HG02840 (cell line): Measurements from ENCODE around the gene STAT1.

ENCODE experiments used
- ATAC-seq: cut with Tn5 transposase; IDR thresholded peaks from one replicate; pipeline ENCODE4 v1.9.1; 2021; ENCODE audit warnings: mild to moderate bottlenecking, moderate library complexity, moderate number of reproducible peaks; ENCODE audit not compliant: unreplicated experiment, low FRiP score

Gene STAT1

DNA sequence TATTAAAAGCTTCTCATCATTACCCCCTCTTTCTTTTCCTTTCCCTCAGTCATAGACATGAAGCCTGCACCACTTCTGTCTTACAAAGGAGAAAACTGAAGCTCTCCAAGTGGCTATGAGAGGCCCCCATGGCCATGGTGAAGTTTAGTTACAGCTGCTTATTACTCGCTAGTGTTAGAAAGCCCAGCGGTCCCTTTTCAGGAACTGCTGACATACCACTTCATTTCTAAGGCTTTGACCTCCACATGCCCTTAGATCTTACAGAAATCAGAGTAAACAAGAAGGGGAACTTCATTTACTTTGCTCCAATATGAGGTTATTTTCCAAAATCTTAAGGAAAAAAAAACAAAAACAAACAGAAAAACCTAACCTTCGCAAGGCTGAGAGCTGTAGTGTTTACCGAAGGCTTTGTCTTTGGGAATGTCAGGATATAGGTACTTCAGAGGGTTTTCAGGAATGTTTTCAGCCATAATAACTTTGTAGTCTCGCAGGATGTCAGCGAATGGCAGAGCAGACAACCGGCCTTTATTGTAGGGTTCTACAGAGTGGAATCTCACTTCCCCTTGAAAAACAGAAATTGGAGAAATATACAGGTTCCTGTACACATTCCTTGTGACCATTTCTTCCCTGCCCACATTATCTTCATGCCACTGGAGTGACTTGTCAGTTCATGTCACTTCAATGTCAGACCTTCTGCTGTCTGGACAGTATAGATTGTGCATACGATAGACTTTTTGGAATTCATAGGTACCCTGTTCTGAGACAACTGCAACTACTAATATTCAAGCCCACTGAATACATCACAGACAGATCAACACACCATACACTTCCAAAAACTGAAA lies 18.8 kb upstream of the STAT1 start:
- no peak for ATAC-seq

DNA sequence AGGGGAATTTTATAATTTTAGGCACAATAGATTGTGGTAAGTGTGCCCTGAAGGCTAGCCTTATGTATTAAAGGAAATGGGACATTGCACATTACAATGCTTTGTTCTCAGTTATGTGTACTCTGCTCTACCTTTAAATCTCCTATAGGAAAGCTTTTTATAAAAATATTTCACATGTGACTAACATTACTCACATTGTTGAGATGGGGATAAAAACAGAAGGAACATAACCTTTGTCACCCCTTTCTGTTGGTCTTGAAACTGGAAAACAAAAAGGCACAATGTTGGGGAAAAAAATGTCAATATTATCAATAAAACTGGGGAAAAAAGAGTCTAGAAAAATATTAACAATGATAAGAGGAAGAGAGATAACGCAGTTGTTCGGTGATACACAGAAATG lies 17.3 kb upstream of the STAT1 start:
- ATAC-seq, result no peak

DNA sequence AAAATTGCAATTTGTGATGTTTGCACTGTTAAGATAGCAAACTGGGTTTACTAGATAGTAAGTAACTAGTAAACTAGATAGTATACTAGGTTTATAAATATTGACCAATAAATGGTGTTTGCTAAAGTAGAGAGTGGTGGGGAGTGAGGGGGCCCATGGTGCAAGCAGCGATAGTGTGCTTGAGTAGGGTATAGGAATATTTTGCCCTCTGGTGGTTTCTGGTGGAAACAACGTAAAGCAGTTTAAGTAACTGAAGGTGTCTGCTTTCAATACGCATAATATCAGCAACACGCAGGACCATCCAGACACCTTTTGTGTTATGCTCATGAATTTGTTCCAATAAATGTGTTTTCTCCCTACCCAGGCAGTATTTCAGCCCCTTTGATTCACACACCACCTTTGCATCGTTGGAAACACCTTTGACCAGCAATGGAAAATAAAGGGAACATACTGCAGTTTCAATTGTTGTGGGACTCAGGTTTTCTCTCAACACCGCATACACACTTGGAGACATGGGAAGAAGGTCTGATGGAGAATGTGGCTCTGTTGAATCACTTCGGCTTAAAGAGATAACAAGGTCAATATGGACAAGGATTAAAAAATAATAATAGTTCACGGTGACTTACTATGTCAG lies 16.7 kb upstream of the STAT1 start:
- ATAC-seq, result no peak

DNA sequence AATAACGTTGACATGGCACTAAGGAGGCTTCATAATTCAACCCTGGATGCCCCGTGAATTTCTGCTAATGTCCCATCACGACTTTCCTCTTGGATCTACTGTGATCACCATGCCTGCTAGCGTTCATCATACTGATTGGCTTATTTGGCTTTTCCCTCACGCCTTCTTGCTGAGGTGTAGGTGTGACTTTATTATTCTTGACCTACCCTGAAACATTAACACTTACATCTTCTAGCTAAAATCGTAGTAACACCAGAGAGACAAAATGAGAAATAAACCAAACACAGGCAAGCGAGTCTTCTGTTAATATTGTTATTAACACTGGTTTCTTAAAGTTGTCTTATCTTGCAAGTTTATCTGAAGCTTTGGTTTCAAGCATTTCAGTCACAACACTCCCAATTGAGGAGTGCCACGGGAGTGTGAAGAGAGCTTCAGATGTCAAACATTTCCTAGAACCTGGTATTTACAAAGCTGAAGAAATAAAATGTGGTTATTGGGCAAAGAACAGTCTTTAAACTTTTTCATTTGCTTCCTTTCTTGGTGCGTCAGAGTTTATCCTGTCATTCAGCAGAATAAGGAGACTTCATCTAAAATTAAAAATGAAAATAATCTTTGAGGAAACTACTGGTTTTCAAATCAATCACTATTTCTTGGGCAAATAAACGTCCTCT lies 15.4 kb upstream of the STAT1 start:
- ATAC-seq, result no peak

- no peak for ATAC-seq
Observed at GRCh38 chr2:191026377-191026776, 12.4 kb upstream of the STAT1 start.

- no peak for ATAC-seq
Observed at GRCh38 chr2:191025135-191025534, 11.2 kb upstream of the STAT1 start.

DNA sequence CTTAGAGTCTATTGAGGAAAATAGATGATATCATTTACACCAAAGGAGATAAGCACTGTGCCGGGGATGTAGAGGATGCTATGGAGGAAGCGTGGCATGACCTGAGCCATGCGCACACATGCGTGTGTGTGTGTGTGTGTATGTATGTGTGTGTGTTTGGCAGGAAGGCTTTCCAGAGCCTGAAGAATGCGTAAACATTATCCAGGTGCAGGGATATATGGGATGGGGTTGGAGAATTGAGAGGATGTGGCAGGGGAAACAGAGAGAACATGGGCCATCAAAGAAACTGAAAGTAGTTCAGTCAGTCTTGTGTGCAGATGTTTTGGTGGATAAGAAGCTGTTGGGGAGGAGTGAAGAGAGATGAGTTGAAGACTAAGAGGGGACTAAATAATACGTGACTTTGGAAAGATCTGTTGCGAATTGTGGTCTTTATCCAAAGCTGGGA lies 9.3 kb upstream of the STAT1 start:
- no peak for ATAC-seq

DNA sequence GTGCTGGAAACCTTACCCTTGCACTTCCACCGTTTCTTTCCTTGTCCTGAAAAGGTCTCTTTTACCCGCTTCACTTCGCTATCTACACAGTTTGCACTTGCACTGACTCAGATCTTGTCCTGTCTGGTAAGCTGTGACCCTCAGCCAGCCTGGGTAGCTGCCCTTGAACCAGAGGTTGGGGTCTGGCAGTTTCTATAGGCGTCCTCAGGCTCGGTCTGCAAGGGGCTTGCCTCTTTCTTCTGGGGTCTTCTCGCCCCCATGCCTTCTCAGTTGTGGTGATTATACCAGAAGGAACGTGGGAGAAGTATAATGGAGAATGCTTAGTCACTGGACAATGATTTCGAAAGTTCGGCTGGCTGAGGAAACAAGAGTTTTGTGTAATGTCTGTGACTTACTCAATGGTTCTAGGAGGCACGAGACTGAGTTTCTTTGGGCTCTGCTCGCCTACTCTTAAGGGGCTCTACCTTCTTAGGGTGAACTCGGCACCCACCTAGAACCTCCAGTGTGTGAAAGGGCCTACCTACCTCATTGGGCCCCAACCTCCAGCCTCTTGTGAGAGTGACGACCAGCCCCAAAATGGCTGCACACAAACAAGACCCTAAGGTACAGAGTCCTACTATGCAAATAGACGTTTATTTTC lies 6.9 kb upstream of the STAT1 start:
- ATAC-seq, result peak; percentile 15

DNA sequence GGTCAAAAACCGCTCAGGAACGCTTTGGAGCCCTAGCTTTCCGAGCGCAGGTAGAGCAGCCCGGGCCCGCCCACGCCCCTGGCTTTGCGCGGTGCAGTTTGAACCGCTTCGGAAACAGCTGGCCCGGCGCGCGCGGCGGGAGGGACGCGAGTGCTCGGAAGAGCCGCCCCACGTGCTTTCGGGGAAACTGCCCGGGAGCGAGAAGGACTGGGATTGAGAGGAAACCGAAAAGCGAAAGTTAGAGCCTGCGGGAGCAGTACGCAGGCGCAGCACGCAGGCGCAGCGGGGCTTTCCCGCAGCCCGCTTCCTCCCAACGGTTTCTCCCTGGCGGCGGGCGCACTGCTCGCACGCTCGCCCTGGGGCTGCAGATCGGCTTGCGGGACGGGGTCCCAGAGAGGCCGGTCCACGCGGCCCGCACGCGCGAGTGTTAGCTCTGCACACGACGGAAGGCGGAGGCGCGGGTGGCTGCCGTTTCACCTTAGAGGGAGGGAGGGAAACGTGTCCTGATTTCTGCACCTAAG lies 6.3 kb upstream of the STAT1 start:
- ATAC-seq, result peak; percentile 79

GRCh38 chr2:191019376-191019775 lies 5.4 kb upstream of the STAT1 start:
- ATAC-seq, result no peak

GRCh38 chr2:191018643-191019119 lies 4.7 kb upstream of the STAT1 start:
- ATAC-seq, result no peak

- ATAC-seq, result no peak
Observed at GRCh38 chr2:191018048-191018447, 4.1 kb upstream of the STAT1 start.

- no peak for ATAC-seq
Observed at GRCh38 chr2:191015831-191016230, 1.9 kb upstream of the STAT1 start.

DNA sequence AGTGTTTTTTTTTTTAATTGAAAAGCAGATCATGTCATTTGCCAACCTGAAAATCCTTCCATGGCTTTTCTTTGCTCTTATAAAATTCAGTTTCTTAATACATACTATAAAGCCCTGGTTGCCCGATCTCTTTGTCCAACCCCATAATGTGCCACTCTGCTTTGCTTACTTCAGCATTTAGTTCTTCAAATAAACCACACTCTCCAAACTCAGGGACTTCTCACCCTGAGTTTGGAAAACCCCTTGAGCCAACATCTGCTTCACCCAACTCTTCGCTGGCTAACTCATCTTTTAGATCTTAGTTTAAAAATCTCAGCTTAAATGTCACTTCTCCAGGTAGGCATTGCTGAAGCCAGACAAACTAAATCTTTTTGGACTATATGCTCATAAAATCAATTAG lies 1.3 kb upstream of the STAT1 start:
- no peak for ATAC-seq

GRCh38 chr2:191014653-191015020 lies 666 bp upstream of the STAT1 start:
- peak; percentile 0 for ATAC-seq

GRCh38 chr2:191013682-191013931 lies 364 bp downstream of the STAT1 start:
- ATAC-seq, result no peak

DNA sequence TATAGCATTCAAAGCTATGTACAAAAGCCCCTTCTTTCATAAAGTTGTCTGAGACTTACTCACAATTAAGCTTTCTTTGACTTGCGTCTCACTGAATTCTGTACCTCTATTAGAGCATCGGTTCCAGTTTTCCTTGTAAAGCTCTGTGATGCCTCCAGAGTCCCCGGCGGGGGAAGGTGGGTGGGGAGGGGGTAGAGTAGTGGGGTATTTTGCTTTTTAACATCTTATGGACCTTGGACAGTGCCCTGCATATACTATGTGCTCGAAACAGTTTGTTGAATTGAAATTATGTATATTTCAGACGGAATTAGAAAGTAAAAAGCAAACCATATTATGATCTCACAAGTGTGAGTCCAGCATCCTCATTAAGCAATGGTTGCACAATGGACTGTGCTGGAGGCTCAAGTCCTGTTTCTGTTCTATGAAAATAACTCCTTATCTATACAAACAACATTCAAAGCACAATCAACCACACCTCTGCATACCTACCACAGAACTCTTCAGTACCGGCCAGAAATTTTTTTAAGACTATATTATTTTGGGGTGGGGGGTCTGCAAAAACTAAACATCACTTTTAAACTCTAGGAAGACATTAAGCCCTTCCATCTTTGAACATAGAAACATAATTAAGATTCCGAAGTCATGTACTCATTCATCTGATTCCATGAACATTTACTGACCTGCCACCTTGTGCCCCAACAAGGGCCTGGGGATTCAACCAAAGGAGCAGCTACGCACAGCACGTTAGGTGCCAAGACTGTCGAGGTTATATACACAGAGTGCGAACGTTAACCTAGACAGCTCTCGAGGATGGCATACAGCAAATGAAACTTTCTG lies 908 bp downstream of the STAT1 start:
- no peak for ATAC-seq

- ATAC-seq, result no peak
Observed at GRCh38 chr2:191012346-191012745, 1.6 kb downstream of the STAT1 start.

DNA sequence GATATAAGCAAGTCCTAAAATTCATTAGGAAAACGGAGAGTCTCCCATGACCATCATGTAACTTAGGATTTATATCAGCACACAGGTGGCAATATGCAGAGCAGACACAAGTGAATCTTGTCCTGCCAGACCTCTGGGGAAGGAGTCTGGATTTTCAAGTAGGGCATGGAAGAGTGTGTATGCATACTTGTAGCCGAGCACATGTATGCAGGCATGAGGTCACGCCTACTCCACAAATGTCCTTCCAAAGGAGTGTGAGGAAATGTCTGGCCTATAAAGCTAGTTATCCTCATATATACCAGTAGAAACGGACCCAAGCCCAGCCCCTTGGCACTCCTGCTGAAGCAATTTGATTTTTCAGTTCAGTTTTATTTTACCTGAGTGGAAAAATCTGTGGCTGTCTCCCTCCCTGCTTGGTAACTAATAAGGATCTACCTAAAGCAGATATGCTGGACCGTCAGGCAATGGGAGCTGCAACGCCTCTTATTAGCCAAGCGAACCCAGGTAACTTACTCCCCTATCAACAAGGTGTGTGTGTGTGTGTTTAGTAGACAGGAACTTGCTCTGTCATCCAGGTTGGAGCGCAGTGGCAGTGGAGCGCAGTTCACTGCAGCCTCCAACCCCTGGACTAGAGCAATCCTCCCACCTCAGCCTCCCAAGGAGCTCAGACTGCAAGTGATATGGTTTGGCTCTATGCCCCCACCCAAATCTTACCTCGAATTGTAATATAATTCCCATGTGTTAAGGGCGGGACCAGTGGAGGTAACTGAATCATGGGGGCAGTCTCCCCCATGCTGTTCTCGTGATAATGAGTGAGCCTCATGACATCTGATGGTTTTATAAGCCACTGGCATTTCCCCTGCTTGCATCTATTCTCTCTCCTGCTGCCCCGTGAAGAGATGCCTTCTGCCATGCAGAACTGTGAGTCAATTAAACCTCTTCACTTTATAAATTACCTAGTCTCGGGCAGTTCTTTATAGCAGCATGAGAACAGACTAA lies 2.8 kb downstream of the STAT1 start:
- ATAC-seq, result no peak
